HG03097 (cell line): Measurements from ENCODE around the gene AQP5.

Experiments used
- ATAC-seq: cut with Tn5 transposase; IDR thresholded peaks from one replicate; pipeline ENCODE4 v1.9.1; 2021; ENCODE audit not compliant: unreplicated experiment, low FRiP score

AQP5 gene

DNA sequence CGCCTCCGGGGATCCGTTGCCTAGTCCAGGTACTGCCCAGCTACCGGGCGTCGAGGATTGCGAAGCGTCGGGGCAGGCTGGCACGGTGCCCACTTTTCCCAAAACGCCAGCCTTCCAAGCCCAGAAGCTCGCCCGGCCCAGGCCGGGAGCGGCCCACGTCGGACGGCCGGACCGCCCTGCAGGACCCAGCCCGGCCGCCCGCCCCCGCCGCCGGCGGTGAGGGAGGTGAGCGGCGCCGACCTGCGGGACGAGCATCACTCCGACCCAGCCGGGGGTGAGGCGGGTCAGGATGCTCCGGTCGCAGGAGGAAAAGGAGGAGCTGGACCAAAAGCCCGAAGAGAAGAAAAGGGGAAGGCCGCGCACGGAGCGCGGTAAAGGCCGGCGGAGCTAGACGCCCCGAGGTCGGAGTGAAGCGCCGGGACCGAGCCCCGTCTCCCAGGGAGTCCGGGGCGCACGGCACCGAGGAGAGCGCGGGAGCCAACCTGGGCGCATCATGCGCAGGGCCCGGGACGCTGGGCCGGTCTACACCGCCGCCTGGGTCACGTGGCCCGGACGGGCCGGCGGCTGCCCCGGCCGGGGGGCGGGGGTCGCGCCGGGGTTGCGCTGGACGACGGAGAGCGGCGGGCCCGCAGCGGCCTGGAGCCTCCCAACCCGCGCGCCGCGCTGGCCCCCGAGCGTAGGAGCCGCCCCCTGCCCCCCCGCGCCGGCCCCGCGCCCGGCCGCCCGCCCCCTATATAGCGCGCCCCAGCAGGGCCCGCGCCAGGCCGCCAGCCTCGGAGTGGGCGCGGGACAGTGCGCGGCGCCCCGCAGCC lies at the start of gene AQP5:
TSS of gene AQP5 (plus strand) at position 762 of the 812 bp plus-strand sequence. CDS start 146 bp downstream, outside the sequence.
- no peak for ATAC-seq

- no peak for ATAC-seq
Measured at GRCh38 chr12:49912345-49913255, 49.1 kb upstream of the AQP5 start.

- no peak for ATAC-seq
Measured at GRCh38 chr12:49916129-49916919, 45.3 kb upstream of the AQP5 start.

DNA sequence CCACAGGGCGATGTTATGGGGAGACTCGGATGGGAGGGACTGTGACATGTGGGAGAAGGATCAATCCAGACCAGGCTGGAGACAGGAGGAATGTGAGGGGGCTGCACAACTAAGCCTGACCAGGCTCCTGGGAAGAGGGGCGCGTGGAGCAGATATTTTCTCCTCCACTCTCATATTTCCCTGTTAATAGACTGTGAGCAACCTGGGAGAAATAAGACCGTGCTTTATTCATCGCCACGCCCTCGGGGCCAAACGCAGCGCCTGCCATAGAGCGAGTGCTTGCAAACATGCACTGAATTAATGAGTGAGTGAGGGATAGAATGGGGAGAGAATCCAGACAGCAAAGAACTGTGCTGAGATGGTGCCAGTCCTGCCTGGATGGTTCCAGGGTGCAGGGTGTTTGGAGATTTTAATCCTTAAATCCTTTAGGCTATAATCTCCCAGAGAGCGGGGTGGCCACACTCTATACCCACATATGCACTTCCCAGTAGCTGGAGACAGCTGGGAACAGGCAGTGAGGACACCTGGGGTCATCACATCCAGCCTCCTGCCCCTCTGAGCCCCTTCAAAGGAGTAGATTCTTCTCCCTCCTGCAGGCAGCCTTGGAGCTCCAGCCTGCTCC lies 44.4 kb upstream of the AQP5 start:
- ATAC-seq: no peak

DNA sequence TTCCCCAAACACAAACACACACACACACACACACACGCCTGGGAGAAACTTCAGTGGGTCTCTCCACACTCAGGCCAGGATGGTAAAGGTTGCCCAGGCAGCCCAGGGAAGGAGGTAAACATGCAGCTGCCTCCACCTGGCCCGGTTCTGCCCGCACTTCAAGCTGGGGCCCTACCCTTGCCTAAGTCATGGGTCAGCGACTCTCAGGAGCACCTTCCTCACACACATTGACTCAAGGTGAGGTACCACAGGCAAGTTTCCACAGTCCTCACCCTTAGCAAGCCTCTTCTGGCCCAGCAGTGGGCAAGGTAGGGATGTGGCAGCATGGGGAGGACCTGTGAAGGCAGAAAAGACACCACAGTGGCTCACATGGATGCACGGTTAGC lies 43.9 kb upstream of the AQP5 start:
- no peak for ATAC-seq

DNA sequence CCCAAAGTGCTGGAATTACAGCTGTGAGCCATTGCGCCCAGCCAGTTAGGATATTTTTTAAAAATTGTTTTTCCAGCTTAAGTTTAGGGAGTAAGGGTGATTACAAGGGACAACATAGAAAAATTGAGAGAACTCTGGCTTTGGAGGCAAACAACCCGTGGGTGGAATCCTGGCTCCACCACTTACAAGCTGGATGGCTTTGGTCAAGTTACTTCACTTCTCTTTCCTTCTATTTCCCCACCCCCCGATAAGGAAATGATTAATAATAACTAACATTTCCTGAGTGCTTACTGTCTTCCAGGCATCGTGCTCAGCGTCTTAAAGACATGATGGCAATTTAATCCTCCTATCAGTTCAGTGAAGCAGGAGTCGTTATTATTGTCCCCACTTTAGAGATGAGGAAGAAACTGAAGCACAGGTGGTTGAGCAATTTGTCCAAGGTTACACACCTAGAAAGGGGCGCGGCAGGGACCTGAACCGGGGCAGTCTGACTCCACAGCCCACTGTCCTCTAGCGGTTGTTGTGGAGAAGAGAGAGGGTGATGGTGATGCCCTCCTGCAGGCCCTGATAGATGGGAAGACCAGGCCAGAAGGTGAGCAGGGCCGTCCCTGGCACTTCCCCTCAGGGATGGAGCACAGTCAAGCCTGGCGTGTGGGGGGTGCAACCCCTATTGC lies 41.3 kb upstream of the AQP5 start:
- no peak for ATAC-seq

DNA sequence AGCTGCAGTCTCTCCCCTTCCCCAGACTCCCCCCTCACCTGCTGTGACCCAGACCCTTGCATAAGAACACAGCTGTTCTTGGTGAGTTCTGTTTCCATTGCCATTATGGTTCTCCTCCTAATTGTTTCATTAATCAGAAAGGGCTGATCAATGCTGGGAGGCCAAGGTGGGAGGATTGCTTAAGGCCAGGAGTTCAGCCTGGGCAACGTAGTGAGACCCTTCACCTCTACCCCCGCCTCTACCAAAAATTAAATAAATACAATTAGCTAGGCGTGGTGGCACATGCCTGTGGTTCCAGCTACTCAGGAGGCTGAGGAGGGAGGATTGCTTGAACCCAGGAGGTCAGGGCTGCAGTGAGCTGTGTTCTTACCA lies 40.8 kb upstream of the AQP5 start:
- ATAC-seq: no peak

- no peak for ATAC-seq
Measured at GRCh38 chr12:49921299-49921698, 40.4 kb upstream of the AQP5 start.

GRCh38 chr12:49921936-49922335 lies 39.7 kb upstream of the AQP5 start:
- ATAC-seq: no peak

DNA sequence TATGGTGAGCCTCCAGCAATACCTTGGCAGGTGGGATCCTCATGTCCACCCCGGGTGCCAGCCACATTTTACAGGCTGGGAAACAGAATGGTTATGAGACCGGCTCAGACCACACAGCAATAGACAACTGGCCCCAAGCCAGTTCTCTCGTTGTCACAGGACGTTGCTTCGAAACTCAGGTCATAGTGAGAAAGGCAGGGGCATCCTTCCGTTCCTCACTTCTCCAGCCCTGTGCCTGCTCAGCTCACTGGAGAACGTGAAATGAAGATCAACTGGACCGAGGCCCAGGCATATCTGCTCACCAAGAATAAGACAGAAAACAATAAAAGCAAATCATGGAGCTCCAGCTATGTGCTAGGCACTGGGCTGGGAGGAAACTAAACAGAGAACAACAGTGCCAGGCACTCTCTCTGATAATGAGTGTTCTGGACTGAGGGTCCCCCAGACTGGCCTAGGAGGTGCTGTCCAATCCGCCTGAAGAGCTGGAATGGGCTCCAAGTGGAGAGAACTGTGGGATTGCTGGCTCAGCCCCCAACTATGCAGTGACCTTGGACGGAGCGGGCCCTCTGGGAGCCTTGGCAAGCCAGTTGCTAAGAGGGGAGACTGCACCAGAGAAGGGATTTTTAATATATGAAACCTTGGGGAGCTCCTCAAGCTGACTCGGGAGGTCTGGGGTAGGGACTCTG lies 39.2 kb upstream of the AQP5 start:
- no peak for ATAC-seq

GRCh38 chr12:49923035-49923644 lies 38.5 kb upstream of the AQP5 start:
- ATAC-seq: no peak

DNA sequence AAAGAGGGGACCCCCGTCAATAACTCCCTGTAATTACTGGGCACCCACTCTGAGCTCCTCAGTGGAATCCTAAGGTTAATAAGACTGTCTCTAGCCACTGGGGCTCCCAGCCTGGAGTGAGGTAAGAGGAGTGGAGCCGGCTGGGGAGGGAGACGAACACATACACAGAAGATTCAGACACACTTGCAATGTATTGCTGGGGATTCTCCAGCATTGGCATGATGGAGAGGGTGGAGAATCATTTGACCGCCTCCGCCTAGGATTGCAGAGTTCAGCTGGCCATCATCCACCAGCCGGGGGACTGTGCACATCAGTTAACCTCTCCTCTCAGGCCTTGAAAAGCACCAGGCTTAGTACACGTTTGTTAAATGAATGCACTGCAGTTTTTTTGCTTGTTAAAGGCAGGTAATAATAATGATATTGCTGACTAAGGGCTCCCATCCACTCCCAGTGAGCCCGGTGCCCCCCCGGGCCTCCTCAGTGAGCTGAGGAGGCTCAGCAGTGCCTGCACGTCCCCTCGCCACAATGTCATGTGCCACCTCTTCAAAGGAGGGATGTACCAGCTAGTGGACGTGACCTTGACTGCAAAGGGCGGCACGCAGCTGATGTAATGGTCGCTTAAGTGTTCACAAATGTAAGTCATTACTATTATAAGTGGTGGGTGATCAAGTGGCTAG lies 37.7 kb upstream of the AQP5 start:
- no peak for ATAC-seq

GRCh38 chr12:49924628-49925246 lies 36.9 kb upstream of the AQP5 start:
- ATAC-seq: no peak

DNA sequence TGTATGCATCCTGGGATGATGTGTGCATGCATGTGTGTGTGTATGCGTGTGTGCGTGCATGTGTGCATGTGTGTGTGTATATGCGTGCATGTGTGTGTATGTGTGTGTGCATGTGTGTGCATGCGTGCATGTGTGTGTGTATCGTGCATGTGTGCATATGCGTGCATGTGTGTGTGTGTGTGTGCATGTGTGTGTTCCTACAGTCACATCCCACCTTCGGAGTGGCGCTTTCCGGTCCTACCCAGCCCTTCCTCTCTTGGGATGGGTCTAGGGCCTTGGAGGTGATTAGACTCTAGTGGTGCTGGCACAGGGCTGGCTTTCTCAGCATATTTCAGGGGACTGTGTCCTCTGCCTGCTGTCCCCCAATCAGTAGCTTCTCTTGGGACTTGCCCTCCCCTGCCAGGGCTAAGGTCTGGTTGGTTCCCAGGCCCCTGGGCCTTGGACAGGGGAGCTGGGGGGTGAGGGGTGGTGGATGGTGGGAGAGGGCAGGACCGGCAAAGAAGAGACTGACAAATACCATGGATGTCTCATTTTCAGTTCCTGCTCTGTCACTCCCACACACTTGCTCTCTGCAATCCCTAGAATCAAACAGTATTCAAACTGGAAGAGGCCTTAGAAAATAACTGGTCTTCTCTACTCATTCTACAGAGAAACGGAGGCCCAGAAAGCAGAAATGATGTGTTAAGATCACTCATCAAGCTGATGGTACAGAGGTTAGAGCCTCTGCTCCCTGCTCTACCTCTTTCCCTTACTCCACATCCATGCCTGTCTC lies 36.1 kb upstream of the AQP5 start:
- no peak for ATAC-seq

DNA sequence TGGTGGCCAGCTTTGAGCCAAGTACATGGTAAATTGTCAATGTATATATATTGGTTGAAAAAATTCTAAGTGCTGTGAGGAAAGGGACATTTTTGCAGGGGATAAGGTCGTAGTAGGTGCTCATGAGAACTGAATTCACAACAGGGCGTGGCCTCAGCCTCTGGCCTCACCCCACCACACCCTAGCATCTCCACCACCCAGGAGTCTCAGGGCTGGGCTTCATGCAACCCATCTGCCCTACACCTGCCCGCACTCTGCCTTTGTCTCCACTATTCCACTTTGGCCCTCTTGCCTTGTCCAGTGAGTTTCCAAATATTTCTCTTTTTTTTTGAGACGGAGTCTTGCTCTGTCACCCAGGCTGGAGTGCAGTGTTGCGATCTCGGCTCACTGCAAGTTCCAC lies 33.2 kb upstream of the AQP5 start:
- ATAC-seq: no peak

DNA sequence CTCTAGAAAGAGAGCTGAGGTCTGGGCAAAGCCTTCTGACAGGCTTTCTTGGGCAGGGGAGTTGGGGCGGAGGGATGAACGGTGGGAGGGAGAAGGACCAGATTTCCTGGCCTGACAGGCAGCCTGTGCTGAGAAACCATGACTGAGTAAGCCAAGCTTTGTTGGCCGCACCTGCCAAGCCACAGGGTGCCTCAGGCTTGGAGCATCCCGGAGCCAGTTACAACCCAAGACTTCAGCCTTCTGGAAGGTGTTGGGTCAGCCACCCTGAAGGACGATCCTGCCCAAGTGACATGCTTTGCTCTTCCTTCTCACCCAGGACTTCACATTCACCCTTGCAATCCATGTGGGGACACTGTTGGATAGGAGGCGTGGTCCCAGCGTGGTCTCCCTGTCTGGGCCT lies 32.1 kb upstream of the AQP5 start:
- ATAC-seq: no peak
